ENCODE measurements around the gene SPRR2D. TPM values are rescaled to one million over a fixed set of nuclear protein-coding genes. Genes with fewer than 3 reads are reported as not detected.
A peak's percentile ranks its signal among the peaks of the same experiment; 100 is the strongest.

The SPRR2D gene
- total and polyA plus RNA-seq, 2 of the 8 experiments (the other 6 are each of a cell fraction or from before 2014, with no cell fraction given) = not detected

DNA sequence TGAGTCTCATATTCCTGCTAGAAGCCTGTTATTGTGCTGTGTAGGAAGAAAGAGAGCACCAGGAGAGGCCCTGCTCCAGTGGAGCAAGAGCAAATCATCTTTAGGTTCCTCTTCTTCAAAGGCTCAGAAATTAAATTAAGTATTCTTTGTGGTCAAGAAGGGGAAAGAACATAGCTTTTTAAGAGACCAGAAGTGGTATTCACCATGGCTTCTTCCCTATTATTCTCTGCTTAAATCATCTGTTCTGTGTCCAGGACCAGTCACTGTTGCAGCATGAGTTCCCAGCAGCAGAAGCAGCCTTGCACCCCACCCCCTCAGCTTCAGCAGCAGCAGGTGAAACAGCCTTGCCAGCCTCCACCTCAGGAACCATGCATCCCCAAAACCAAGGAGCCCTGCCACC lies 8.8 kb downstream of the SPRR2D start:
- Histone ChIP-seq H3K23ac (ENCODE audit: insufficient read length) (no peak overlapping the region), H2BK15ac (ENCODE audit: low read length) (peak overlapping the region; percentile 63; the same call in 1 of the 2 replicates), H3K27ac (ENCODE audit: low read depth, low read length) (no peak overlapping the region), H3K9ac (replicated peaks in 1 of 4; ENCODE audit: extremely low read depth in 1 of 4, low read depth in 3 of 4, low read length in 3 of 4) (no peak overlapping the region), H2BK120ac (replicated peaks; ENCODE audit: low read depth, low read length) (no peak overlapping the region), H3K36me3 (ENCODE audit: control insufficient read depth in 2 of 4, insufficient read depth in 4 of 4, low read length in 3 of 4) (no peaks in the 10 kb centered on the region), H2BK12ac (ENCODE audit: low read depth, low read length) (0 out of 2 replicates have a peak overlapping the region, but pooled peaks have one; percentile 27), H3K4me1 (replicated peaks in 1 of 4; ENCODE audit: control insufficient read depth in 3 of 4, insufficient read depth in 4 of 4, low read length in 3 of 4) (no peaks in the 10 kb centered on the region), H4K20me1 (replicated peaks in 1 of 2; ENCODE audit: control insufficient read depth in 1 of 2, insufficient read depth in 2 of 2, low read length in 2 of 2) (no peaks in the 10 kb centered on the region), H3K79me2 (ENCODE audit: control insufficient read depth in 1 of 2, insufficient read depth in 2 of 2, low read length in 2 of 2) (no peaks in the 10 kb centered on the region), H3K4me2 (ENCODE audit: insufficient read depth in 1 of 2, low read depth in 2 of 2, low read length in 2 of 2) (no peak overlapping the region), H3K9me3 (ENCODE audit: insufficient read depth in 2 of 2, low read depth in 1 of 2, low read length in 1 of 2) (no peaks in the 10 kb centered on the region), H3K23me2 (ENCODE audit: low read depth, low read length) (no peaks in the 10 kb centered on the region), H3K56ac (replicated peaks; ENCODE audit: insufficient read length, low read depth, low read length) (no peak overlapping the region), H3K27me3 (replicated peaks in 1 of 4; ENCODE audit: control insufficient read depth in 3 of 4, extremely low read depth in 1 of 4, insufficient read depth in 3 of 4, low read length in 3 of 4) (peaks cover 0 to 1% (median 0%) of the 10 kb centered on the region in 4 experiments; a peak in 1 of 7 replicates), H3K4me3 (ENCODE audit: extremely low read depth in 1 of 4, insufficient read depth in 2 of 4, low read depth in 3 of 4, low read length in 4 of 4) (no peak overlapping the region), H3K14ac (ENCODE audit: insufficient read length) (no peak overlapping the region), H2BK20ac (ENCODE audit: low read length) (no peak overlapping the region), H3K18ac (ENCODE audit: extremely low read depth, low read length) (no peak overlapping the region), H2AFZ (ENCODE audit: low read length) (no peak overlapping the region), H4K8ac (ENCODE audit: extremely low read depth, insufficient read depth, low read length) (no peak overlapping the region), H4K91ac (replicated peaks; ENCODE audit: insufficient read length, low read length) (no peak overlapping the region), H3K79me1 (ENCODE audit: low read depth, low read length) (no peaks in the 10 kb centered on the region), H3K4ac (replicated peaks; ENCODE audit: insufficient read length, low read depth, low read length) (no peak overlapping the region), H4K5ac (ENCODE audit: insufficient read length, low read depth, low read length) (no peak overlapping the region), H2AK5ac (ENCODE audit: low read depth, low read length) (no peak overlapping the region), H2BK5ac (ENCODE audit: low read depth, low read length) (no peak overlapping the region)
- DNase-seq (ENCODE audit: low read depth in 1 of 2, low spot score in 2 of 2) (no peak), FAIRE-seq (no peak)
- POLR2A ChIA-PET (ENCODE audit: partially characterized antibody) = no interaction called here
- CTCF ChIA-PET (ENCODE audit: partially characterized antibody) = interaction anchor here (0.7 to 2.4 kb wide), 11 partner anchors 8 to 163 kb away, joined by 3 to 16 read pairs (median 4); partner anchors contain the start of gene SMCP
- TF ChIP-seq SUZ12 (IDR thresholded peaks at IDR 0.05; ENCODE audit: low read length) = no peak
- no peak for TF ChIP-seq TBP (IDR thresholded peaks at IDR 0.05; ENCODE audit: low read depth, low read length)
- TF ChIP-seq SRF (IDR thresholded peaks at IDR 0.05; ENCODE audit: low read depth, low read length) = no peak
- no peak for TF ChIP-seq ZNF274 (IDR thresholded peaks at IDR 0.05; ENCODE audit: borderline replicate concordance, extremely low read depth, low read length)
- no peak for TF ChIP-seq SIX5 (IDR thresholded peaks at IDR 0.05; ENCODE audit: low read depth, low read length)
- no peak for TF ChIP-seq HDAC2 (IDR thresholded peaks at IDR 0.05; ENCODE audit: borderline replicate concordance in 1 of 2, low read depth in 2 of 2, low read length in 2 of 2)
- TF ChIP-seq JUN (IDR thresholded peaks at IDR 0.05; ENCODE audit: low read depth, low read length) = no peak
- no peak for TF ChIP-seq EGR1 (IDR thresholded peaks at IDR 0.05; ENCODE audit: borderline replicate concordance, low read depth, low read length)
- TF ChIP-seq MAX (IDR thresholded peaks at IDR 0.05) = no peak
- TF ChIP-seq MAFK (IDR thresholded peaks at IDR 0.05; ENCODE audit: low read depth, low read length) = no peak
- TF ChIP-seq TEAD4 (IDR thresholded peaks at IDR 0.05; ENCODE audit: low read depth, low read length) = no peak
- no peak for TF ChIP-seq CTBP2 (IDR thresholded peaks at IDR 0.05; ENCODE audit: borderline replicate concordance, insufficient read depth, insufficient read length, low read length)
- TF ChIP-seq GABPA (IDR thresholded peaks at IDR 0.05; ENCODE audit: borderline replicate concordance, insufficient read depth, low read length) = no peak
- TF ChIP-seq BCL11A (IDR thresholded peaks at IDR 0.05; ENCODE audit: low read depth in 2 of 2, low read length in 2 of 2) = no peak
- no peak for TF ChIP-seq POLR2A (IDR thresholded peaks at IDR 0.05; ENCODE audit: control extremely low read depth in 1 of 2, low read depth in 2 of 2, low read length in 2 of 2)
